Smooth muscle cell of the brain vasculature (primary cell): ENCODE results near the gene PDGFD.

Experiments
- DNase-seq: peaks from one replicate; pipeline ENCODE4 v3.0.0-alpha.2; 2012; ENCODE audit warnings: low read depth, low spot score

Gene PDGFD

DNA sequence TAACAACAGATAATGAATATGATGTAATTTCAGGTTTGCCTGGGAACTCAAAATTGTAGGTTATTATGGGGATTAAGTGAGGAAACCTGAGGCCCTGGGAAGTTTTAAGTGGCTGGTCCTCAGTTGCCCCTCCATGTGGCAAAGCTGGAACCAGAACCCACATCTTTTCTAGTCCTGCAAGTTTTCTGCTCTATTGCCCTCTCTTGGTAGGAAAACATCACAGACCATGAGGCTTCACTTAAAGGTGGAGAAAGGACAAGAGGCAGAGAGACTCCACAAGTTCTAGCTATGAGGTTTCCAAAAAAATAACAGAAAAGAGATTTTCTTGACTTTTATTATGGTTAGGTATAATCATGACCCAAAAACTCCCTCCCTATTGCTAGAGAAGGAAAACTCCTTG, 243.0 kb downstream of the PDGFD start:
- DNase-seq, result no peak

DNA sequence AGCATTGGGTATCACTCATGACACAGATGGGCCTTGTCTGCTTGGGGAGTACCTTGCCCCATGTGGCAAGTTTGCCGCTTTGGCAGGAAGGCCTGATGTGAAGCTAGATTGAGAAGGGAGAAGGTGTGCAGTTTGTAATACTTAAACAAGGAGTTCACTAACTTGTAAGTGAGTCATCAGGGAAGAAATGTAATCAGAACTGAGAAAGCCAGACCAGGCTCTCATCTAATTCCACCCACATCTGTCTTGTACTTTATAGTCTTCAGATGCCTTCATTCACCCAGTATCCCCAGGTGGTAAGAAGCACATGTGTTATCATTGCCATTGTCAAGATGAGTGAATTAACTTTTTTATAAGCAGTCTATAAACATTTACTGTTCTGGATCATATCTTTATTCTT, 243.5 kb downstream of the PDGFD start:
- DNase-seq, result no peak

DNA sequence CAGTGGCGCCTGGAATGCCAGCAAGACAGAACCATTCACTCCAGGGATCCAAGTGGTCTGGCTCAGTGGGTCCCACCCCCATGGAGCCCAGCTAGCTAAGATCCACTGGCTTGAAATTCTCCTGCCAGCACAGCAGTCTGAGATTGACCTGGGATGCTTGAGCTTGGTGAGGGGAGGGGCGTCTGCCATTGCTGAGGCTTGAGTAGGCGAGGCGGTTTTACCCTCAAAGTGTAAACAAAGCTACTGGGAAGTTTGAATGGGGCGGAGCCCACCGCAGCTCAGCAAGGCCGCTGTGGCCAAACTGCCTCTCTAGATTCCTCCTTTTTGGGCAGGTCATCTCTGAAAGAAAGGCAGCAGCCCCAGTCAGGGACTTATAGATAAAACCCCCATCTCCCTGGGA, 253.2 kb downstream of the PDGFD start:
- no peak for DNase-seq

DNA sequence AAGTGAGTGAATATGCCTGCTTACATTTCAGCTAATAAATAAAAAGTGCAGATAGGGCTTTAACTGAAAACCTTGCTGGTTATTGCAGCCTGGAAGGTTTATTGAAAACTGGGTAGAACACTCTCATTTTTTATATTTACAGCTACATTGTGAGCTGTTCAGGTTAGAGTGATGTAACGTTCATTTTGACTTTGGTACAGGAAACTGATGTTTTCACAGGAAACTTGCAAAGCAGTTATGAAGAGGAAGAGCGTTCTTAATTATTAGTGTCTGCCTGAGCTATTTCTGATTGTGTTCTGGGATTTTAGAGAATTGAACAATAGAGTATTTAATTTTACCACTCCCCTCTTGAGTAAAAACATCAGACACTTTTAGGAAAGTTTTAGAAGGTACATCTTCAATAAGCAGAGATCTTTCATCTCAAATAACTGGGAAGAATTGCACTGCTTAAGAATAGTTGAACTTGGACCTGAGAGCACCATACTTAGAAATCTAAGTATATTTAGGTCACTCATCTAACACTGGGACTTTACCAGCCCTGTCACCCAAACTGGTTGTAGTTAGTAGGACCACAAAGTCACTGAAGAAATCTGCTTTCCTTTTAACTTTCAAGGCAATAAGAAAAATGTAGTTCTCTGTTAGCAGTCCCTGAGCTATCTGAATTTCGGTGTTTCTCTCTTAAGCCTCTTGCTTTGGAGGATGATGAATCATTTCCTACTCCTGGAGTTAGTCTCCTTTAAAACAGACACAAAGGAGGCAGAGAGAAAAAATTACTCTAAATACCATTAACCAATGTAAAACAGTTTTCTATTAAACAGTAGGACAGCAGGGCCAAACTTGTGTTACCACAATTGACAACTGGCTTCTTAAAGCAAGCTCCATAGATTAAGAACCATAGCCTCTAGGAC, 256.1 kb downstream of the PDGFD start:
- DNase-seq, result no peak

DNA sequence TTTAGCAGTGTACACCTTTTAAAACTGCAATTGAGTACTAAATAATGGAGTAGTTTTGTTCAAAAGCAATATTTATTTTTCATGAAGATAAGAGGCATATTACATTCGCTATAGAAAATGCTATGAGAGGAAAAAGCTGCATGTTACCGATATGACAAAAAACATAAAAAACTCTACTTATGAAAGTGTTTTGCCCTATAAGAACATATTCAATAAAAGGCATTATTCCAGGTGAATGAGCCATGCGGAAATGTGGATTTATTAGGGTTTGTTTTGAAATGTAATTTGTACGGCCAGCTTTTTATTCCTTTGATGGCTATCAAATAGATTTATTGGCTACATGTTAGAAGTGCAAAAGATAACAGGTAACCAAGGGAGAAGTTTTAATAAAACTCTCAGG, 256.8 kb downstream of the PDGFD start:
- DNase-seq, result no peak

DNA sequence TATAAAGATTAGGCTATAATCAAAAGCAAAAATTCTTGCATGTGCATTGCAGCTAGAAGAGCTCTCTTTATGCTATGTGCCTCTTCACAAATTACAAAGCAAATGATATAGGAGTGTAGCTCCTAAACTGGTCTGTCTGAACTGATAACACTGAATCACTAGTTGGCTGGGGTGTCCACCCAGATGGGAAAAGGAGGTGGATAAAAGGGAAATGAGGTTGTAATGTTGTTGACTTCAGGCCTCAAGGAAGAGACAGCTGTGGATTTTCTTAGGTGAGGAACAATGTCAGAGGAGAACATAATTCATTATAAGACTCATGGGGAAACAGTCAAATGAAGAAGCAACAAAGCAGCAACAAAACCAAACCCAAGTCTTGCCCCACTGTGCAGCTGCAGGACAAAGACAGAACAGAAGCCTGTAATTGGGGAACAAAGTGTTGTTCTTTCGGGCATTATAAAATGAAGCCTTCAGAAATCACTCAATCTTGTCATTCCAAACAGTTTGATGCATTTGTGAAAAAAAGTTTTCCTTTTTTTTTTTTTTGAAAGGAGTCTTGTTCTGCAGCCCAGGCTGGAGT, 257.6 kb downstream of the PDGFD start:
- DNase-seq, result no peak

DNA sequence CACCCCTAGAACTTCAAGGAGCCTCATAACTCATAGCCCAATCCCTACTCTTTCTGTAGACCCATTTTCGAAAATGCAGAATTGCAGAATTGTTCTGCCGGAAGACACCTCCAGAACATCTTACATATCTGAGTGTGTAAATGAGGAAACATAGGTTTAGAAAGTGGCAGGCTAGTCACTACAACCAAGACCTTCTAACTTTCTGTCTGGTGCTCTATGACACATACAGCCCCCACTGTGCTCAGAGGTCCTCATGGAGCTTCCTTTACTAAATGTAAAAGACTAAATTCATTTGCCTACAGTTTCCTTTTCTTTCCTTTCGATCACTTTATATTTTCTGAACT, 259.7 kb downstream of the PDGFD start:
- DNase-seq, result no peak

DNA sequence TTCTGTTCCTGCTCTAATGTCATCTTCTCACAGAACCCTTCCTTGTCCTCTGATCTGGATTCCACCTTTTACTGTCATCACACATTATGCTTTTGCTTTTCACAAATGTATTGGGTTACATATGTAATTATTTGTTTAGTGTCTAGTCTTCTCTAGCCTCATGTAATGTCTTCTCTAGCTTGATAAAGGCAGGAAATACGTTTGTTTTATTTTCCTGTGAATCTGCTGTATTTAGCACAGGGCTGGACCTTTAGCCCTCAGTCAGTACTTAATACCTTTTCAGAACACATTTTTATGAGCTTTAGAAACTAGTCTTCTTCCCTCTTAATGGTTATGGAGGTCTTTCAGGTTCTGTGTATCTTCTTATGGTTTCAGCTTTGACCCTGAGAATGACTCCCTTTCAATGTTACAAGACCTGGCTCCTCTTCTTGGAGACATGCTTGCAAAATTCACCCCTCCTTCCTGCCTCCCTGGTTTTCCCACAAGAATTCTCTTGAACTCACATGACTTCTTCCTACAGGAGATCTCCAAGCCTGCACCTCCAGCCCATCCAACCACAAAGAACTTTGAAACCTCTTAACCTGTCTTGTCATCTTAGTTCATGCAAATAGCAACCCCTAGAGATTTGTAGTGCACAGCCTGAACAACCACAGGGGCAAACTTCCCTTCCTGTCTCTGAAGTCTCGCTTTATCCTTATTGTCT, 260.2 kb downstream of the PDGFD start:
- DNase-seq, result no peak

DNA sequence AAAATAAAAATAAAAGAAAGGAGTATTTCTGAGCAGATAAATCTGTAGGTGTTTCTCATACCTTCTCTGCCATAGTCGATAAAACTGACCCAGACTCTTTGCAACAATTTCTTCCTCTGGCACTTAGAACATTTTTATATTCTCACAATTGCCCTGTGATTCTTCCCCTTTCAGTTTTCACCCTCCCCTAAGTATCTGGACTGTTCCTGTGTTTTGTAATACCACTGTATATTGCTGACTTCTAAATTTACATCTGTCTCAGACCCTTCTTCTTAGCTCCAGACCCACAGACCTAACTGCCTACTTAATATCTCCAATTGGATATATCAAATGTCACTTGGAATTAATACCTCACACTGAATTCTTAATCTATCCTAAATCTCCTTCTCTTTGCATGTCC, 261.0 kb downstream of the PDGFD start:
- no peak for DNase-seq

DNA sequence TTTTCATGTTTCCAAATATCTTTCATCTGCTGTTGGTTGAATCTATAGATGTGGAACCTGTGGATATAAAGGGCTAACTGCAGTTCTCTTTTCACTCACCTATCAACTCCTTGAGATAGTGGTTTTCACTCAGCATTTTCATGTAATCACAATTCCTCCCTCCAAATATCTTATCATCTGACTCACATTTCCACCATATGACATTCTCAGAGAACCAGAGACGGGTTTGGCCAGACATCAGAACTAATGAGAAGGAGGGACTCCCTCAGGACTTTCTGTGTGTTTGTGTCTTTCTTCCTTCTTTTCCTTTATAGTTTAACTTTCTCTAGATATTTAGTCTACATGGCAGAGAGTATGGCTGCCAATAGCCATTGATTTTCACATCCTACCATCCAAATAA, 262.3 kb downstream of the PDGFD start:
- DNase-seq, result no peak

DNA sequence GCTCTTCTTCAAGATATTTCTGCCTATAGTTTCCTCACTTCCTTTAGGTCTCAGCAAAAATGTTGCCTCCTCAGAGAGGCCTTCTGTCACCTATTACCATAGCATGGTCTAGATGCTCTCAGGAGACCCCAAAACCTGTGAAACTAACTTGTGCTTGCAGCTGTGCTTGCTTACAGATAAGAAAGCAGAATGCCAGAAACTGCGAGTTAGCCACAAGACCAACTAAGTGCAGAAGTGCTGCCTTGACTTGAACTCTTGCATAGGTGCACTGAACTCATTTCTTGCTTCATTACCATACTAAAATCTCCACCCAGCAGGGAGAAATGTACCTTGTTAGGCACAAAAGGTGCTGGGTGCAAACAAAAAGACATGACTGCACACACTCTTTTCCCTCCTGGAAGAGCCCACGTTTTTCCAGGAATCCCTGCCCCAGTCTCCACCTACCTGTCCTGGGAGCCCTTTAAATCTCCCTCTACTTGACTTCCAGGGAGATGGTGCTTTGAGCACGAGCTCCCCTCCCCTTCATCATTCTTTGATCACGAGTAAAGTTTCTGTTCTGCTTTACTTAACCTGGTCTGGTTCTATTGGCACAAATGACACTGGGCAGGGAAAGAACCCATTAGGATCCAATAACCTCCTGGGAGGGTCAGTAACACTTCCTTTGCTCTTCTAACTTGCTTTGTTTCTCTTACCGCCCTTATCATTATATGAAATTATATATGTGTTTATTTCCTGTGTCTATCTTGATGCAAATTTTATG, 265.2 kb downstream of the PDGFD start:
- DNase-seq, result no peak

DNA sequence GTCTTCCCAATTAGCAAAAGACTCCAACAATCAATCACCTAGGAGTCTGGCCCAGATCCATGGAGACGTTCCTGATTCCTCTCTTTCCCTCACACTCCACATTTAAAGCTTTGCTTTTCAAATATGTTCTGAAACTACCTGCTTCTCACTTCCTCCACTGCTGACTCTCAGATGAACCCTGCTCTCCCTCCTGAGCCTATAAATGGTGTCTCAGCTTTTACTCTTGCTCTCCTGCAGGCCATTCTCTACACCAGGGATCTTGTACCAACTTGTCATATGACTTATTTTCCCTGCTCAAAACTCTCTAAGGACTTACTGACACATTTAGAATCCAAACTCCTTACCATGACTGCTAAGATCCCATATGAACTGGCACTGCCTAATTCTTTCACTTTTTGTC, 265.9 kb downstream of the PDGFD start:
- DNase-seq, result no peak

DNA sequence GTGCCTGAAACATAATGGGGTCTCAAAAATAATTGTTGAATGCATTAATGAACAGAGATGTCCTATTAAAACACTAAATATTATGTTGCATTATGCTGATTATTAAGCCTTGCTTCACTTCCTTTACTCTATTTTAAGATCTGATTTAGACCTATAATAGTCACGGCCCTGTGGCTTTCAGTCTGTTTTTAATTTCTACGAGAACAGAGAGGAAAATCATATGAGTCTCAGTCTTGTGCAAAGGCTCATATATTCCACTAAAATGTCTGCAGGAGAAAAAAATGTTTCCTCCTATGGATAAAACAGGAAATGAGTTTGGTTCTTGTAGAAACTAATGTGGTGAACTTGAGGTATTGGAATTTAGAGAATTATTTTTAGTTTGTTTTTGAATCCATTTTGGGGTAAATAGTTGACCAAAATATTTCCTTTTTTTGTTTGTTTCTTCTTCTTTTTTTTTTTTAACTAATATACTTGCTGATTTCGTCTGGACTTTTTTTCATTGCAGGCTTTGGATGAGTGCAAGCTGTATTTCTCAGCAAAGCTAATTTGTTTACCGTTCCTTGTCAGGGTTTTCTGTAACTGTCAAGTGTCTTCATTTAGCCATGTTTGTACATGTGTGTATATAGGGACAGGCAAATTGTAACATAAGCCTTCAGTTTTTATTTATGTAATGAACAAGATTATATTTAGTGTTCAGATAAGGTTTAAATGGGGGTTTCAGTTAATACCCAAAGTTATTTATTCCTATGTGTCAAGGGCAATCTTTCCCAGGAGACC, 266.6 kb downstream of the PDGFD start:
- no peak for DNase-seq

DNA sequence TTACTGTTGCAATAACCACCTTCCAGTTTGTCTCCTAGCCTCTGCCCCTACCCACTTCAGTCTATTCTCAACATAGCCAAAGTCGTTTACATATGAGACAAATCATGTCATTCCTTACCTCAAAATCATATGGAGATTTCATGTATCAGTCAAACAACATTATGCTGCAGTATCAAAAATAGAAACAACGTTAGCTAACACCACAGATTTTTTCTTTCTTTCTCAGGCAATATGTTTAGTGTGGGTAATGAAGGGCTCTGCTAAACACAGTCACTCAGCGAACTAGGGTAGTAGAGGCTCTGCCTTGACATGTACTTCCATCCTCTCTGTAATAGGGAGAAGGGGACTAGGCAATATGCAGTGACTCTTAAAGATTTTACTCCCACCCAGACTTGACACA, 268.8 kb downstream of the PDGFD start:
- no peak for DNase-seq

DNA sequence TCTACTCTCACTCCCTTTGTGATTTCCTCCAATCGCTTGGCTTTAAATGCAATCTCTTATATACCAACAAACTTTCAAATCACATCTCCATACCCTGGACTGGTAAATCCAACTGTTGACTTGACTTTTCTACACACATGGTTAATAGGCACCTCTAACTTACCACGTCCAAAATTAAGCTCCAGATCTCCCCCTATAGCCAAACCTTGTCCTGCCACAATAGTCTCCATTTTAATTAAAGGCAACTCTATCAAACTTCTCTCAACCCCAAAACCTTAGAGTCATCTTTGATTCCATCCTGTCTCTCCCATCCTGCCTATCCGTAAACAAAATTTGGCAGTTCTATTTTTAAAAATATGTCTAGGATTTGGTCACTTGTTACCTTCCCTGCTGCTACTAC, 269.3 kb downstream of the PDGFD start:
- no peak for DNase-seq

DNA sequence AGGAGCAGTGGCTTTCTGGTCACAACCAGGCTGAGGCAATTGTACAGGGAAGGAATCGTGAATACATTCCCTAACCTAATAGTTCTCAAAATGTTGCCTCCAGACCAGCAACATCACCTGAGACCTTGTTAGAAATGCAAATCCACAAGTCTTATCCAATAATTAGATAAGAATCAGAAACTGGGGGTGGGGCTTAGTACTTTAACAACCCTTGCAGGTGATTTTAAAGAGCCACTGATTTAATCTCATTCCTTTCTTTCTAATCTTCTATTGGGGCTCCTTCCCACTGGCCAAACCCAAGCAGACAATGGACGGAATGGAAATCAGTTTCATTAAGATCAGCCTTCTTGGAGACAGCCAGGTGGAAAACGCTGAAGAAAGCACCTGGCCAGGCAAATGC, 269.9 kb downstream of the PDGFD start:
- no peak for DNase-seq

DNA sequence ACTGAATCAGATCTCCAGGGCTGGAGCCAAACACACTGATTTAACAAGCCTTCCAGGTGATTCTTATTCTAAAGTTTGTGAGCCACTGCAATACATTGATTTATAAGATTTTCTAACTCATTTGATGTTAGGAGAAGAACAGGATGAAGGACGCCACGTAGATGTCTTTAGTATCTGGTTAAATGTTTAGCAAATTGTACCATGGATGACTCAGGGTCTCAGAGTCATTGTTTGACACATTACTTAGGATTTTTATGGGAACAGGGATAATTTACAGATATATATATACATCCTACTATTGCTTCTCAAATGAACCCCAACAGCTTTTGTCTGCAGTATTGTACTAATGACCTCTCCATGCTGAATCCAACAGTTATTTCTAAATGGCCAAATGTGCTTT, 270.6 kb downstream of the PDGFD start:
- no peak for DNase-seq

DNA sequence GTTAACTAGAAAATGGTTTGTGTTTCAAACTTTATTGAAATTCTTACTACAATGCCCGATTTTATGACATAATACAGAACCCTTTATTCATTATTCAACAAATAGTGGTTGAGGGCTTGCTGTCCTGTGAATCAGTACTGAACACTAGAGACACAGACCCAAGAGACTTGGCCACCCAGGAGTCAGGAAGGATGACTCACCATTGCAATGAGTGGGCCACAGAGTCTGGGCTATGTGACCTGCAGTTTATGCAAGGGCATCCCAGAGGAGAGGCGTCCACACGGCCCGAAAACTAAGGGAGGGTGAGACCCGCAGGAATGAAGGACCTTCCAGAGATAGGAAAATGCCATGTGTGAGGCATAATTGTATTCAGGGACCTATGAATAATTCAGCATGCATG, 271.3 kb downstream of the PDGFD start:
- DNase-seq, result no peak

DNA sequence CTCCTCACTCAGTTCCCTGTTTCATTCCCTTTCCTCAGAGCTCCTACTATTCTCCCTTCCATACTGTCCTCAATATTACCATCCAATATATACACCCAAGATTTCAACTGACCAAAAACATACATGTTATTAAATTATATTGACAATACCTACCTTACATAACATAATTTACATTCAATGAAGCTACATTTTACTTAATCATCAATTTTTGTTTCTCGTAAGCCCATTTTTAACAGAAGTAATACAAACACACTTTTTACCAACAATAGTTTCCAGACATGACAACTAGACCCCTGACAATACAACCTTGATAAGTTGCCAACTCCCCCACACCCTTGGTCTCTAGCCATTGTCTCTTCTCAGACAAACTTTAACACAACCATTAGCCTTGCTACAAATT, 273.3 kb downstream of the PDGFD start:
- DNase-seq, result no peak

DNA sequence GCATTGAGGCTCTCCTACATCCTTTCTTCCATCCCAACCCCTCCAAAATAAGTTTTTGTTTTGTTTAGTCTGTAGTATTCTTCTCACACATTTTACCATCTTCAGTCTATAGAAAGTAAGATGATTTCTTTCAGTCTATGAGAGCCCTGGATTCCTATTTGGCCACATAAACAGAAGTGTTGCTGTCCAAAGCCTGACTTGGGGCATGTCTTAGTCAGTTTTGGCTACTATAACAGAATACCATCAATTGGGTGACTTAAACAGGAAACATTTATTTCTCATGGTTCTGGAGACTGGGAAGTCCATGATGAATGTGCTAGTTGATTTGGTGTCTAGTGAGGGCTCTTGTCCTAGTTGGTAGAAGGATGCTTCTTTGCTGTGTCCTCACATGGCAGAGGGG, 274.3 kb downstream of the PDGFD start:
- no peak for DNase-seq

DNA sequence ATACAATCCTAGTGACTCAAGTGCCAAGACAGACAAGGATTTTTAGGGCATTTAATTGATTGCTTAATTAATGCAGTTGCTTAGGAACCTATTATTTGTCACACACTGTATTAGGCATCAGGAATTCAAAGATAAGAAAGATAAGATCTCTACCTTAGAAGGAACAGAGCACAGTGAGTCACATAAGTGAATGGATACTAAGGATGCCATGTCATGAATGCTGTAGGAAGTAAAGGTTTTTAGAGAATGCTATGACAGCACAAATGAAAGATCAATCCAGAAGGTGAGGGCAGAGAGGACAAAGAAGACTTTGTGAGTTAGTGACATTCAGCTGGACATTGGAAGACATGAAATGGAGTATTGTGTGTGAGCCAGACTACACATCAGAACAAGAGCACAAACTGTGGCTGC, 275.4 kb downstream of the PDGFD start:
- DNase-seq, result no peak
